GM23338 (cell line): ENCODE measurements around the gene ME2. TPM values are rescaled to one million over a fixed set of nuclear protein-coding genes. Genes with fewer than 3 reads are reported as not detected.

Source experiments
- ATAC-seq: fragments of 200-7000 bp; cut with Tn5 transposase; 3 replicates; pipeline ENCODE4 v1.9.1; 2020
- DNase-seq: peaks from one replicate; pipeline ENCODE4 v3.0.0-alpha.2; 2015; ENCODE audit warnings: low spot score
- H2AFZ ChIP-seq: fragments of 200-600 bp; sonication (generic); 2 replicates; pipeline ENCODE4 v1.8.0; 2016; ENCODE audit warnings: antibody characterized with exemption, mild to moderate bottlenecking, moderate library complexity
- H3F3A ChIP-seq: fragments of 200-600 bp; sonication (generic); replicated peaks from 2 replicates; pipeline ENCODE4 v1.8.0; 2017; ENCODE audit warnings: antibody characterized with exemption, mixed run types, low read depth
- H3K27ac ChIP-seq: fragments of 200-600 bp; sonication (generic); 2 replicates; pipeline ENCODE4 v1.6.1; 2016; ENCODE audit warnings: low read depth
- H3K27me3 ChIP-seq: fragments of 200-600 bp; sonication (generic); 2 replicates; pipeline ENCODE4 v1.8.0; 2016; ENCODE audit warnings: mild to moderate bottlenecking, mixed run types, moderate library complexity; ENCODE audit not compliant: insufficient read depth
- H3K36me3 ChIP-seq: fragments of 200-600 bp; sonication (generic); 2 replicates; pipeline ENCODE4 v1.8.0; 2016; ENCODE audit warnings: mild to moderate bottlenecking; ENCODE audit not compliant: insufficient read depth
- H3K4me1 ChIP-seq: fragments of 200-600 bp; sonication (generic); 2 replicates; pipeline ENCODE4 v1.8.0; 2016; ENCODE audit warnings: mild to moderate bottlenecking, moderate library complexity; ENCODE audit not compliant: insufficient read depth
- H3K4me2 ChIP-seq: fragments of 200-600 bp; sonication (generic); 2 replicates; pipeline ENCODE4 v1.7.1; 2017; ENCODE audit warnings: mixed run types
- H3K4me3 ChIP-seq: fragments of 200-600 bp; sonication (generic); 2 replicates; pipeline ENCODE4 v1.6.1; 2016; ENCODE audit warnings: mixed run types
- H3K79me2 ChIP-seq: fragments of 200-600 bp; sonication (generic); replicated peaks from 2 replicates; pipeline ENCODE4 v1.8.0; 2017; ENCODE audit warnings: mild to moderate bottlenecking; ENCODE audit not compliant: insufficient read depth
- H3K9me2 ChIP-seq: fragments of 200-600 bp; sonication (generic); 2 replicates; pipeline ENCODE4 v1.8.0; 2017; ENCODE audit not compliant: insufficient read depth
- H4K20me1 ChIP-seq: fragments of 200-600 bp; sonication (generic); replicated peaks from 2 replicates; pipeline ENCODE4 v1.8.0; 2017; ENCODE audit warnings: mild to moderate bottlenecking; ENCODE audit not compliant: insufficient read depth
- H3K27ac Mint-ChIP-seq: 2 replicates; pipeline ENCODE4 v1.8.0; 2020; ENCODE audit warnings: inconsistent platforms, mild to moderate bottlenecking, moderate library complexity, mixed read lengths
- H3K27me3 Mint-ChIP-seq: 3 replicates; pipeline ENCODE4 v1.8.0; 2022; ENCODE audit warnings: low read depth, mild to moderate bottlenecking, moderate library complexity, mixed read lengths, inconsistent platforms; ENCODE audit not compliant: insufficient read depth, poor library complexity
- H3K36me3 Mint-ChIP-seq: 3 replicates; pipeline ENCODE4 v1.8.0; 2021; ENCODE audit warnings: low read depth, mild to moderate bottlenecking, inconsistent platforms, moderate library complexity, mixed read lengths
- H3K4me1 Mint-ChIP-seq: 3 replicates; pipeline ENCODE4 v1.8.0; 2020; ENCODE audit warnings: mild to moderate bottlenecking, inconsistent platforms, mixed read lengths
- H3K4me3 Mint-ChIP-seq: 3 replicates; pipeline ENCODE4 v1.8.0; 2021; ENCODE audit warnings: moderate library complexity, mild to moderate bottlenecking, inconsistent platforms, mixed read lengths
- H3K9me3 Mint-ChIP-seq: 3 replicates; pipeline ENCODE4 v1.8.0; 2020; ENCODE audit warnings: moderate library complexity, mild to moderate bottlenecking, inconsistent platforms, mixed read lengths
- CREB1 ChIP-seq: fragments of 250-450 bp; sonication (Bioruptor Pico); IDR thresholded peaks from 2 replicates; pipeline ENCODE4 v1.5.0; 2020; ENCODE audit warnings: low read depth, mild to moderate bottlenecking, moderate library complexity
- CTCF ChIP-seq, 2 experiments: fragments of 200-600 bp in 1 of 2; sonication (generic) in 1 of 2; conservative IDR thresholded peaks; 2 replicates each; pipeline versions ENCODE4 v1.5.1 to v1.6.1; 2016 to 2017; ENCODE audit warnings: antibody characterized with exemption in 2 of 2, low read depth in 2 of 2, mild to moderate bottlenecking in 2 of 2, moderate library complexity in 1 of 2
- ETS1 ChIP-seq: IDR thresholded peaks from 2 replicates; pipeline ENCODE4 v1.6.1; 2016; ENCODE audit warnings: antibody characterized with exemption
- EZH2 ChIP-seq: fragments of 200-600 bp; sonication (generic); IDR thresholded peaks from one replicate; pipeline ENCODE4 v1.8.0; 2017; ENCODE audit warnings: antibody characterized with exemption, mild to moderate bottlenecking, low read depth; ENCODE audit not compliant: unreplicated experiment
- EZH2phosphoT487 ChIP-seq: fragments of 200-600 bp; sonication (generic); IDR thresholded peaks from one replicate; pipeline ENCODE4 v1.8.1; 2018; ENCODE audit warnings: antibody characterized with exemption; ENCODE audit not compliant: unreplicated experiment
- JUNB ChIP-seq: IDR thresholded peaks from one replicate; pipeline ENCODE4 v1.6.1; 2016; ENCODE audit warnings: antibody characterized with exemption; ENCODE audit not compliant: unreplicated experiment
- NANOG ChIP-seq: IDR thresholded peaks from 2 replicates; pipeline ENCODE4 v1.6.1; 2016; ENCODE audit warnings: antibody characterized with exemption, borderline replicate concordance
- POLR2AphosphoS5 ChIP-seq: IDR thresholded peaks from 2 replicates; pipeline ENCODE4 v1.6.1; 2016; ENCODE audit warnings: antibody characterized with exemption, low read depth
- STAT1 ChIP-seq: IDR thresholded peaks from one replicate; pipeline ENCODE4 v1.6.1; 2016; ENCODE audit warnings: antibody characterized with exemption; ENCODE audit not compliant: unreplicated experiment
- ZNF114 ChIP-seq: fragments of 250-450 bp; sonication (Bioruptor Pico); IDR thresholded peaks from 2 replicates; pipeline ENCODE4 v1.5.0; 2020; ENCODE audit warnings: mild to moderate bottlenecking, moderate library complexity
- ZNF331 ChIP-seq: fragments of 250-450 bp; sonication (Bioruptor Pico); IDR thresholded peaks from 2 replicates; pipeline ENCODE4 v1.5.0; 2020; ENCODE audit warnings: low read depth, mild to moderate bottlenecking, moderate library complexity
- ZNF462 ChIP-seq: fragments of 250-450 bp; sonication (Bioruptor Pico); IDR thresholded peaks from 2 replicates; pipeline ENCODE4 v1.5.0; 2020; ENCODE audit warnings: mild to moderate bottlenecking, moderate library complexity
- polyA plus RNA-seq: library from polyadenylated mRNA; unstranded; fragments of >200 nt; fragmentation: Nextera tagmentation; extraction: Ambion mirVana; gene quantifications from 2 replicates; pipeline ENCODE4 v1.2.1, GENCODE V29; 2016
- total RNA-seq: library from RNA; depleted of rRNA; stranded (reverse); fragments of >200 nt; shearing (Covaris generic); gene quantifications from 2 replicates; pipeline ENCODE4 v1.2.3, GENCODE V29; 2014

Gene ME2
- total and polyA plus RNA-seq, 2 experiments from 2014 or later, result 61.0 to 102 TPM

GRCh38 chr18:50947899-50948298, 69.0 kb downstream of the ME2 start:
- Mint-ChIP-seq H3K4me1 (no peaks in the 10 kb centered on the region), H3K9me3 (no peaks in the 10 kb centered on the region), H3K36me3 (peaks cover 12% of the 10 kb centered on the region; the same call in 2 of the 3 replicates), H3K27me3 (no peaks in the 10 kb centered on the region), H3K27ac (no peak overlapping the region), H3K4me3 (no peak overlapping the region)
- Histone ChIP-seq H3K79me2 (no peaks in the 10 kb centered on the region), H3K4me2 (no peak overlapping the region), H4K20me1 (no peaks in the 10 kb centered on the region), H3K4me1 (no peaks in the 10 kb centered on the region), H3K4me3 (no peak overlapping the region), H3K27me3 (no peaks in the 10 kb centered on the region), H3K9me2 (no peaks in the 10 kb centered on the region), H3K36me3 (0 out of 2 replicates have a peak, but pooled peaks cover 11% of the 10 kb centered on the region), H3K27ac (no peak overlapping the region), H3F3A (no peaks in the 10 kb centered on the region), H2AFZ (no peak overlapping the region)
- ATAC-seq (no peak), DNase-seq (no peak)
- TF ChIP-seq ZNF331 (CRISPR knock-in tag) (no peak), CTCF (conservative IDR thresholded peaks at IDR 0.05; ENCODE audit: low read depth in 2 of 2) (no peak), ZNF114 (CRISPR knock-in tag) (no peak), NANOG (no peak), EZH2 (no peak), EZH2phosphoT487 (no peak), ZNF462 (CRISPR knock-in tag) (no peak), STAT1 (no peak), ETS1 (no peak), POLR2AphosphoS5 (no peak), JUNB (no peak), CREB1 (CRISPR knock-in tag) (no peak)
